Naive thymus-derived CD8-positive, alpha-beta T cell (primary cell): ENCODE results near the gene LRMDA. TPM values are rescaled to one million over a fixed set of nuclear protein-coding genes. Genes with fewer than 3 reads are reported as not detected.

Experiments
- ATAC-seq, 2 donors: fragments of 150-1000 bp; cut with Tn5 transposase in 1 of 2; sonication (Bioruptor Pico), chemical (Tn5 transposase) in 1 of 2; 1 replicate in 1 of 2; 2 replicates in 1 of 2; pipeline ENCODE4 v1.10.0; 2021; ENCODE audit warnings: mild to moderate bottlenecking in 2 of 2, moderate library complexity in 2 of 2
- POLR2A ChIA-PET: fragments of 350-600 bp; sonication (Branson Sonifier 250); formaldehyde crosslinking; loops from one replicate; lab custom pipeline; 2021; ENCODE audit warnings: antibody characterized with exemption; lab: Charles Lee
- DNase-seq, 10 donors: peaks; one replicate each; pipeline versions ENCODE4 v3.0.0 to v3.0.0-alpha.2; 2020 to 2022
- H3K27ac Mint-ChIP-seq, 10 donors: one replicate each; pipeline ENCODE4 v1.8.0; 2020 to 2022; ENCODE audit warnings: mild to moderate bottlenecking in 10 of 10, mixed read lengths in 10 of 10, moderate library complexity in 4 of 10, inconsistent platforms in 1 of 10
- H3K27me3 Mint-ChIP-seq, 5 donors: one replicate each; pipeline ENCODE4 v1.8.0; 2021 to 2022; ENCODE audit warnings: mixed read lengths in 5 of 5
- H3K36me3 Mint-ChIP-seq, 3 donors: one replicate each; pipeline ENCODE4 v1.8.0; 2020 to 2022; ENCODE audit warnings: mixed read lengths in 3 of 3, mild to moderate bottlenecking in 2 of 3, inconsistent platforms in 1 of 3
- H3K4me1 Mint-ChIP-seq, 4 donors: one replicate each; pipeline ENCODE4 v1.8.0; 2021 to 2022; ENCODE audit warnings: mixed read lengths in 4 of 4
- H3K4me3 Mint-ChIP-seq, 10 donors: one replicate each; pipeline ENCODE4 v1.8.0; 2020 to 2022; ENCODE audit warnings: mild to moderate bottlenecking in 10 of 10, mixed read lengths in 10 of 10, moderate library complexity in 6 of 10, inconsistent platforms in 1 of 10
- H3K9me3 Mint-ChIP-seq, 9 donors: one replicate each; pipeline ENCODE4 v1.8.0; 2020 to 2022; ENCODE audit warnings: mixed read lengths in 9 of 9, mild to moderate bottlenecking in 3 of 9, inconsistent platforms in 1 of 9, moderate library complexity in 1 of 9
- polyA plus RNA-seq, 3 donors: library from polyadenylated mRNA; unstranded; fragments of 300-500 nt; fragmentation: Illumina TruSeq; gene quantifications; one replicate each; pipeline ENCODE4 v1.2.3, GENCODE V29; 2021
- total RNA-seq, 8 experiments: library from RNA in 2 of 8; stranded (reverse) in 2 of 8; gene quantifications; one replicate each; pipeline ENCODE4 v1.2.3 and lab custom pipeline; 2021 to 2026

LRMDA gene
- total and polyA plus RNA-seq, 5 experiments from 2014 or later = not detected

- Mint-ChIP-seq H3K27me3 (peaks cover 0 to 16% (median under 1%) of the 10 kb centered on the region in 5 donors), H3K36me3 (peaks cover 0 to 38% (median 2%) of the 10 kb centered on the region in 3 donors), H3K9me3 (peaks cover 12 to 63% (median 42%) of the 10 kb centered on the region in 9 donors), H3K4me1 (no peaks in the 10 kb centered on the region), H3K4me3 (no peak overlapping the region), H3K27ac (no peak overlapping the region)
- no peak for DNase-seq
- POLR2A ChIA-PET = no interaction called here
- no peak for ATAC-seq
Observed at GRCh38 chr10:75582102-75582501, 150.7 kb downstream of the LRMDA start.

GRCh38 chr10:75585294-75585693, 153.9 kb downstream of the LRMDA start:
- POLR2A ChIA-PET = no interaction called here
- ATAC-seq = no peak
- Mint-ChIP-seq H3K27me3 (peaks cover 0 to 12% (median 5%) of the 10 kb centered on the region in 5 donors), H3K9me3 (peaks cover 10 to 35% (median 20%) of the 10 kb centered on the region in 9 donors), H3K4me3 (no peak overlapping the region), H3K4me1 (no peaks in the 10 kb centered on the region), H3K36me3 (peaks cover 0 to 23% (median 2%) of the 10 kb centered on the region in 3 donors), H3K27ac (no peak overlapping the region)
- no peak for DNase-seq

- Mint-ChIP-seq H3K4me3 (no peak overlapping the region), H3K36me3 (peaks cover 0 to 14% (median 2%) of the 10 kb centered on the region in 3 donors), H3K27ac (no peak overlapping the region), H3K9me3 (peaks cover 8 to 24% (median 18%) of the 10 kb centered on the region in 9 donors), H3K4me1 (peaks cover 0 to 1% (median 0%) of the 10 kb centered on the region in 4 donors), H3K27me3 (peaks cover 1 to 17% (median 13%) of the 10 kb centered on the region in 5 donors)
- POLR2A ChIA-PET = no interaction called here
- DNase-seq (no peak), ATAC-seq (no peak)
Observed at GRCh38 chr10:75586814-75587213, 155.4 kb downstream of the LRMDA start.

- no peak for DNase-seq
- H3K9me3 Mint-ChIP-seq = peaks cover 3 to 18% (median 13%) of the 10 kb centered on the region in 9 donors
Observed at GRCh38 chr10:75588031-75588430, 156.6 kb downstream of the LRMDA start.

GRCh38 chr10:75589895-75590654, 158.7 kb downstream of the LRMDA start:
- H3K36me3 Mint-ChIP-seq = no peaks in the 10 kb centered on the region
- H3K4me3 Mint-ChIP-seq = no peak overlapping the region

More at GRCh38 chr10:75588031-75588430, 156.6 kb downstream of the LRMDA start:
- no peak overlapping the region for H3K4me3 Mint-ChIP-seq
- H3K27me3 Mint-ChIP-seq = peaks cover 4 to 28% (median 19%) of the 10 kb centered on the region in 5 donors
- H3K27ac Mint-ChIP-seq = no peak overlapping the region
- POLR2A ChIA-PET = no interaction called here
- H3K36me3 Mint-ChIP-seq = peaks cover 0 to 7% (median 2%) of the 10 kb centered on the region in 3 donors
- no peak for ATAC-seq
- peaks cover 0 to 1% (median 0%) of the 10 kb centered on the region in 4 donors for H3K4me1 Mint-ChIP-seq

GRCh38 chr10:75592151-75592787, 160.8 kb downstream of the LRMDA start:
- Mint-ChIP-seq H3K9me3 (peaks cover 0 to 4% (median 0%) of the 10 kb centered on the region in 9 donors), H3K4me1 (peaks cover 0 to 1% (median 0%) of the 10 kb centered on the region in 4 donors), H3K36me3 (no peaks in the 10 kb centered on the region), H3K27me3 (peaks cover 4 to 30% (median 15%) of the 10 kb centered on the region in 5 donors), H3K27ac (no peak overlapping the region), H3K4me3 (no peak overlapping the region)
- POLR2A ChIA-PET = no interaction called here
- ATAC-seq (no peak), DNase-seq (no peak)

More at GRCh38 chr10:75589895-75590654, 158.7 kb downstream of the LRMDA start:
- H3K4me1 Mint-ChIP-seq = peaks cover 0 to 1% (median 0%) of the 10 kb centered on the region in 4 donors
- H3K9me3 Mint-ChIP-seq = peaks cover 0 to 5% (median 0%) of the 10 kb centered on the region in 9 donors
- DNase-seq = no peak
- no peak for ATAC-seq
- H3K27ac Mint-ChIP-seq = no peak overlapping the region
- H3K27me3 Mint-ChIP-seq = peaks cover 4 to 30% (median 19%) of the 10 kb centered on the region in 5 donors
- POLR2A ChIA-PET = no interaction called here

GRCh38 chr10:75592791-75593643, 161.6 kb downstream of the LRMDA start:
- ATAC-seq (no peak), DNase-seq (no peak)
- Mint-ChIP-seq H3K4me1 (peaks cover 0 to 1% (median 0%) of the 10 kb centered on the region in 4 donors), H3K27ac (no peak overlapping the region), H3K9me3 (peaks cover 0 to 4% (median 0%) of the 10 kb centered on the region in 9 donors), H3K4me3 (no peak overlapping the region), H3K36me3 (no peaks in the 10 kb centered on the region), H3K27me3 (peaks cover 2 to 30% (median 9%) of the 10 kb centered on the region in 5 donors)
- POLR2A ChIA-PET = no interaction called here

- Mint-ChIP-seq H3K27me3 (peaks cover 2 to 30% (median 12%) of the 10 kb centered on the region in 5 donors), H3K36me3 (no peaks in the 10 kb centered on the region), H3K4me1 (peaks cover 0 to 1% (median 0%) of the 10 kb centered on the region in 4 donors), H3K27ac (no peak overlapping the region), H3K4me3 (no peak overlapping the region), H3K9me3 (peaks cover 0 to 4% (median 0%) of the 10 kb centered on the region in 9 donors)
- DNase-seq (no peak), ATAC-seq (no peak)
- POLR2A ChIA-PET = no interaction called here
Observed at GRCh38 chr10:75593692-75594556, 162.5 kb downstream of the LRMDA start.

- POLR2A ChIA-PET = no interaction called here
- ATAC-seq = no peak
- Mint-ChIP-seq H3K4me1 (no peaks in the 10 kb centered on the region), H3K36me3 (no peaks in the 10 kb centered on the region), H3K9me3 (no peaks in the 10 kb centered on the region), H3K27me3 (peaks cover 0 to 44% (median 10%) of the 10 kb centered on the region in 5 donors), H3K4me3 (no peak overlapping the region), H3K27ac (no peak overlapping the region)
- no peak for DNase-seq
Observed at GRCh38 chr10:75596930-75597620, 165.7 kb downstream of the LRMDA start.

GRCh38 chr10:75597773-75598440, 166.5 kb downstream of the LRMDA start:
- Mint-ChIP-seq H3K27ac (no peak overlapping the region), H3K27me3 (peaks cover 0 to 37% (median 5%) of the 10 kb centered on the region in 5 donors), H3K36me3 (no peaks in the 10 kb centered on the region), H3K9me3 (no peaks in the 10 kb centered on the region), H3K4me1 (no peaks in the 10 kb centered on the region), H3K4me3 (no peak overlapping the region)
- no peak for DNase-seq
- POLR2A ChIA-PET = no interaction called here
- no peak for ATAC-seq

GRCh38 chr10:75598998-75599397, 167.6 kb downstream of the LRMDA start:
- POLR2A ChIA-PET = no interaction called here
- no peak for DNase-seq
- Mint-ChIP-seq H3K27ac (no peak overlapping the region), H3K27me3 (peaks cover 0 to 34% (median 4%) of the 10 kb centered on the region in 5 donors), H3K36me3 (no peaks in the 10 kb centered on the region), H3K4me3 (no peak overlapping the region), H3K9me3 (no peaks in the 10 kb centered on the region), H3K4me1 (no peaks in the 10 kb centered on the region)
- no peak for ATAC-seq
